Ascending aorta (tissue), 2 donors: ENCODE measurements around the gene OTULIN. TPM values are rescaled to one million over a fixed set of nuclear protein-coding genes. Genes with fewer than 3 reads are reported as not detected.

Experiments
- DNase-seq, 2 donors: peaks; one replicate each; pipeline ENCODE4 v3.0.0-alpha.2; 2019; ENCODE audit warnings: low spot score in 2 of 2
- H3K27ac ChIP-seq, 2 donors: fragments of 200-600 bp; sonication (generic); one replicate each; pipeline ENCODE4 v1.5.1; 2016 to 2017; ENCODE audit warnings: mild to moderate bottlenecking in 1 of 2
- H3K27me3 ChIP-seq: fragments of 200-600 bp; sonication (generic); one replicate; pipeline ENCODE4 v1.5.1; 2017
- H3K36me3 ChIP-seq, 2 donors: fragments of 200-600 bp; sonication (generic); one replicate each; pipeline ENCODE4 v1.5.1; 2016
- H3K4me1 ChIP-seq, 2 donors: fragments of 200-600 bp; sonication (generic); one replicate each; pipeline ENCODE4 v1.5.1; 2016 to 2017; ENCODE audit warnings: mild to moderate bottlenecking in 1 of 2
- H3K4me3 ChIP-seq, 2 donors: fragments of 200-600 bp; sonication (generic); one replicate each; pipeline ENCODE4 v1.5.1; 2016 to 2017; ENCODE audit warnings: mild to moderate bottlenecking in 1 of 2
- H3K9me3 ChIP-seq, 2 donors: fragments of 200-600 bp; sonication (generic); one replicate each; pipeline ENCODE4 v1.5.1; 2016
- CTCF ChIP-seq, 3 experiments: fragments of 200-600 bp in 2 of 3; fragments of 450-650 bp in 1 of 3; sonication (generic) in 2 of 3; IDR thresholded peaks; one replicate each; pipeline ENCODE4 v1.5.1; 2016 to 2019; ENCODE audit warnings: antibody characterized with exemption in 3 of 3, mild to moderate bottlenecking in 1 of 3, moderate library complexity in 1 of 3
- intact Hi-C: fragments of 100-400 bp; cut with DNase I; formaldehyde crosslinking; loops from one replicate; pipeline ENCODE4 v1.15.1; 2023
- total RNA-seq: library from RNA; depleted of rRNA; stranded (reverse); fragments of >200 nt; gene quantifications from one replicate; pipeline ENCODE4 v1.1.0, GENCODE V29; 2016

OTULIN gene
- total RNA-seq, 1 donor from 2014 or later, result 56.9 TPM

- no peak for DNase-seq
- Histone ChIP-seq H3K4me3 (no peak overlapping the region), H3K36me3 (peaks cover 25 to 36% of the 10 kb centered on the region in 2 donors), H3K9me3 (no peaks in the 10 kb centered on the region), H3K4me1 (peaks cover 2 to 16% of the 10 kb centered on the region in 2 donors), H3K27me3 (no peaks in the 10 kb centered on the region), H3K27ac (no peak overlapping the region)
- intact Hi-C loops, result no loop called here
- TF ChIP-seq CTCF (IDR thresholded peaks at IDR 0.05), result no peak
Measured at GRCh38 chr5:14729448-14730385, 65.2 kb downstream of the OTULIN start.

- Histone ChIP-seq H3K27ac (no peak overlapping the region), H3K9me3 (no peaks in the 10 kb centered on the region), H3K27me3 (no peaks in the 10 kb centered on the region), H3K4me3 (no peak overlapping the region), H3K36me3 (peaks cover 24 to 28% of the 10 kb centered on the region in 2 donors), H3K4me1 (peaks cover 2 to 17% of the 10 kb centered on the region in 2 donors)
- DNase-seq, result no peak
- intact Hi-C loops, result no loop called here
- TF ChIP-seq CTCF (IDR thresholded peaks at IDR 0.05), result no peak
Measured at GRCh38 chr5:14730466-14730865, 65.9 kb downstream of the OTULIN start.

GRCh38 chr5:14730881-14731280 is 66.4 kb downstream of the OTULIN start:
- intact Hi-C loops, result no loop called here
- H3K4me1 ChIP-seq, result peaks cover 2 to 20% of the 10 kb centered on the region in 2 donors
- DNase-seq, result no peak

DNA sequence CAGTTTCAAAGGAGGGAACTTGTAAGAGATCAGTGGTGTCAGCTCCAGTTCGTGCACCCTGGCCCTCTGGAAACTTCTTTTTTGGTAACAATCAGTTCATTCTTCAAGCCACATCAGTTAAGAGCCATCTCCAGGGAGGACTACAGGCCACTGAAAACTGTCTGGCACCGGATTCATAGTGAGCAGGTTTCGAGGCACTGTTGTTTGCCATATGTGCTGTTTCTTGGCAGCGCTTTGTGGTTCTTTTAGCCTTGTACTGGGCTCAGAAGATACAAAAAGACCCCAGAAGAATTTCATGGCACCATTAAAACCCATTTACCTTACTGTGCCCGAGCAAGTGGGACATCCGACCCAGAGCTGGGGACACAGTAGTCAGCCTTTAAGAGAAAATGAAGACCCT is 68.5 kb downstream of the OTULIN start:
- Histone ChIP-seq H3K36me3 (peaks cover 34 to 45% of the 10 kb centered on the region in 2 donors), H3K27me3 (no peaks in the 10 kb centered on the region)
- intact Hi-C loops, result no loop called here

More at GRCh38 chr5:14730881-14731280, 66.4 kb downstream of the OTULIN start:
- H3K9me3 ChIP-seq, result no peaks in the 10 kb centered on the region
- no peak overlapping the region for H3K4me3 ChIP-seq
- H3K27ac ChIP-seq, result no peak overlapping the region
- peaks cover 24 to 28% of the 10 kb centered on the region in 2 donors for H3K36me3 ChIP-seq
- TF ChIP-seq CTCF (IDR thresholded peaks at IDR 0.05), result no peak
- H3K27me3 ChIP-seq, result no peaks in the 10 kb centered on the region

DNA sequence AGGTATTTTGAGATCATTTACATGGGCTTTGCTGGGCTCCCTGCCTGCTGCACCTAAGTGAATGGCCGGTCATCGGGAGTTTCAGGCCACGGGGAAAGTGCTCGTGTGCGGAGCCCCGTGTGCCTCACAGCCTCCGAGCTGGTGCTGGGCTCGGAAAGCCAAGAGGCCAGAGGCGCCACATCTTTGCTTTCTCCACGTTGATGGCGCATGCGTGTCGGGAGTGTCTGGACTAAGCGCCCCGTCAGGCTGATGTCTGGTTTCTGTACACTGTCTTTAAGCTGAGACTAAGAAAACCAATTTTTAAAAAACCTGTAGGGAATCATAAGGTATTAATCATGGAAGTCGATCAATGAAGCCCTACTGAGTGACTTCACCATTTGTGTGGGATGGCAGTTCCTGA is 69.1 kb downstream of the OTULIN start:
- intact Hi-C loops, result no loop called here
- H3K27ac ChIP-seq, result no peak overlapping the region
- peaks cover 0 to 7% of the 10 kb centered on the region in 2 donors for H3K4me1 ChIP-seq
- peaks cover 36 to 46% of the 10 kb centered on the region in 2 donors for H3K36me3 ChIP-seq
- no peak for DNase-seq
- H3K4me3 ChIP-seq, result no peak overlapping the region
- H3K9me3 ChIP-seq, result no peaks in the 10 kb centered on the region
- no peak for TF ChIP-seq CTCF (IDR thresholded peaks at IDR 0.05)
- H3K27me3 ChIP-seq, result no peaks in the 10 kb centered on the region

More for the DNA sequence above, 68.5 kb downstream of the OTULIN start:
- no peak overlapping the region for H3K4me3 ChIP-seq
- H3K4me1 ChIP-seq, result peaks cover 0 to 10% of the 10 kb centered on the region in 2 donors
- H3K27ac ChIP-seq, result no peak overlapping the region
- no peak for DNase-seq
- no peaks in the 10 kb centered on the region for H3K9me3 ChIP-seq
- TF ChIP-seq CTCF (IDR thresholded peaks at IDR 0.05), result no peak
